HUES6 (cell line): Measurements from ENCODE around the gene RNF175.

Experiments used
- H3K27ac ChIP-seq: 2 replicates; pipeline ENCODE4 v1.7.0; 2013; ENCODE audit warnings: low read depth, mild to moderate bottlenecking, low read length, inconsistent platforms
- H3K27me3 ChIP-seq: 2 replicates; pipeline ENCODE4 v1.6.1; 2013; ENCODE audit warnings: low read length; ENCODE audit not compliant: control insufficient read depth, insufficient read depth
- H3K36me3 ChIP-seq: 2 replicates; pipeline ENCODE4 v1.6.1; 2013; ENCODE audit warnings: low read length; ENCODE audit not compliant: control insufficient read depth, insufficient read depth
- H3K4me1 ChIP-seq: 2 replicates; pipeline ENCODE4 v1.6.1; 2013; ENCODE audit warnings: low read length; ENCODE audit not compliant: control insufficient read depth, insufficient read depth
- H3K4me3 ChIP-seq: 2 replicates; pipeline ENCODE4 v1.5.1; 2013; ENCODE audit warnings: low read depth, low read length
- H3K9ac ChIP-seq: one replicate; pipeline ENCODE4 v1.6.1; 2013; ENCODE audit warnings: mild to moderate bottlenecking, low read length
- H3K9me3 ChIP-seq: 2 replicates; pipeline ENCODE4 v1.6.1; 2013; ENCODE audit warnings: low read depth, low read length; ENCODE audit not compliant: control insufficient read depth, insufficient read depth

RNF175 gene

DNA sequence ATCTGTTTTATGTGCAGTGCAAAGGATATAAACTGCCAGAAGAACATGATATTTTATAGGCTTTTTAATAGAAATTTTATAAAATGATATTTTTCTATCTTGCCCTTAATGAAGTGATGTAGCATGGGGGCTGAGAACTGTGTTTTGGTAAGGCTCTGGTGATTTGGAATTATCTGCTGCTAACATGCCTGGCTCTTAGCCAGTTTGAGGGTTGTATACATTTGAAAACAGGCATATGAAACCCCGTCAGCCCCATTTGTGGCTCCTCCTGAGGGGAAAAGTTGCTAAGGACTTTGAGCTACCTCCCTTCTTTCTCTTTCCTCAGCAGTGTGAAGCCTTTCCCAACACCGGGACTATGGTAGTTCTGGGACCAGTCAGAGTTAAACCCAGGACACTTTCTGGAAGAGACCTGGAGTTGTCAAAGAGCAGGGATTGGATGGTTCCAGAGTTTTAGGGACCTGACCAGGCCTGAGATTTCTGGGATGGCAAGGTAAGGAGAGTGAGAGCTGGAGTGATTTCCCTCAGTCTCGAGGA is 24.4 kb upstream of the RNF175 start:
- H3K4me3 ChIP-seq: no peak overlapping the region

GRCh38 chr4:153782581-153782980 is 22.8 kb upstream of the RNF175 start:
- H3K27me3 ChIP-seq: peaks cover 2% of the 10 kb centered on the region; the same call in 1 of the 2 replicates
- H3K36me3 ChIP-seq: peaks cover 63% of the 10 kb centered on the region
- peaks cover 22% of the 10 kb centered on the region for H3K4me1 ChIP-seq
- H3K27ac ChIP-seq: no peak overlapping the region
- H3K4me3 ChIP-seq: no peak overlapping the region
- H3K9ac ChIP-seq: no peak overlapping the region
- no peaks in the 10 kb centered on the region; the same call in 1 of the 2 replicates for H3K9me3 ChIP-seq

More for the DNA sequence above, 24.4 kb upstream of the RNF175 start:
- Histone ChIP-seq H3K4me1 (peaks cover 25% of the 10 kb centered on the region), H3K27ac (no peak overlapping the region), H3K9me3 (no peaks in the 10 kb centered on the region), H3K9ac (no peak overlapping the region), H3K36me3 (peaks cover 66% of the 10 kb centered on the region), H3K27me3 (peaks cover 18% of the 10 kb centered on the region)

GRCh38 chr4:153781717-153782416 is 22.0 kb upstream of the RNF175 start:
- Histone ChIP-seq H3K4me1 (peaks cover 22% of the 10 kb centered on the region), H3K4me3 (no peak overlapping the region), H3K27ac (no peak overlapping the region), H3K36me3 (peaks cover 60% of the 10 kb centered on the region), H3K9ac (no peak overlapping the region), H3K9me3 (no peaks in the 10 kb centered on the region; the same call in 1 of the 2 replicates), H3K27me3 (no peaks in the 10 kb centered on the region)

DNA sequence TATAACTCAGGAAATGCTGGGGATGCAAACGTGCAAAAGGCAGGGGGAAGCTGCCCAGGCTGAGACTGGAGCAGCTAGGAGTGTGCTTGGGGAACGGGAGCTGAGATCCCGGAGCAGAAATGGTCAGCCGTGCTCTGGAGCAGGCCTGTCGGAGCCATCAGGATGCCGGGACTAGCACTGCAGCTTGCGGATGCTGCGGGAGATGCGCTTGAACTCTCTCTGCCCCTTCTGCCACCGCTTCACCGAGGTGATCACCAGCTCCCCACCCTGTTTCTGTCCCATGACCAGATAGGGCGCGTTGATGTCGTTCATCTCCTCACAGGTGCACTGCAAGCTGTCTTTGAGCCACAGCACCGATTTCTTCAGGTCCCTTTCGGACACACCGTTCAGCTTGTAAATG is 21.5 kb upstream of the RNF175 start:
- H3K36me3 ChIP-seq: peaks cover 57% of the 10 kb centered on the region
- H3K27me3 ChIP-seq: no peaks in the 10 kb centered on the region
- no peak overlapping the region for H3K9ac ChIP-seq
- H3K9me3 ChIP-seq: no peaks in the 10 kb centered on the region; the same call in 1 of the 2 replicates
- no peak overlapping the region for H3K27ac ChIP-seq
- H3K4me1 ChIP-seq: peaks cover 19% of the 10 kb centered on the region; the same call in 1 of the 2 replicates
- no peak overlapping the region for H3K4me3 ChIP-seq

DNA sequence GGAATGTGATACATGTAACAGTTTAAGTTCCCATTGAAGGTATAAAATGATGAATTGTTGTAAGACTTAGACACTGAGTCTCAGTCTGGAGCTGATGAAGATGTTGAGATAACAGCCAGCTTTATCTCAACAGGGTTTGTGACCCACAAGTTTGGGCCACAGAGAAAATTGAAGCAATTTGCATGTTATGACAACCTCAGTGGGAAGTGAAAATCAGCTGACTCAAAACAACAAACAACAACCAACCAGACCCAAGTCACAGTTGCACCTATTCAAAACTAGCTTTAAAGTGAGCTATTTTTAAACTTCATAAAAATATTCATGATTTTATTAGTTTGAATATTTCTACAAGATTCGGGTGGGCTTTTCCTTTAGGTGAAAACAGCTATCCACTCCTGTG is 21.1 kb upstream of the RNF175 start:
- H3K27ac ChIP-seq: no peak overlapping the region
- no peak overlapping the region for H3K4me3 ChIP-seq
- no peaks in the 10 kb centered on the region for H3K27me3 ChIP-seq
- H3K9ac ChIP-seq: no peak overlapping the region
- H3K4me1 ChIP-seq: 0 out of 2 replicates have a peak, but pooled peaks cover 15% of the 10 kb centered on the region
- peaks cover 55% of the 10 kb centered on the region for H3K36me3 ChIP-seq
- no peaks in the 10 kb centered on the region; the same call in 1 of the 2 replicates for H3K9me3 ChIP-seq

- Histone ChIP-seq H3K4me3 (no peak overlapping the region), H3K9ac (no peak overlapping the region), H3K36me3 (peaks cover 50% of the 10 kb centered on the region), H3K4me1 (0 out of 2 replicates have a peak, but pooled peaks cover 13% of the 10 kb centered on the region), H3K27ac (no peak overlapping the region), H3K27me3 (no peaks in the 10 kb centered on the region), H3K9me3 (no peaks in the 10 kb centered on the region; the same call in 1 of the 2 replicates)
Measured at GRCh38 chr4:153780221-153780620, 20.4 kb upstream of the RNF175 start.

DNA sequence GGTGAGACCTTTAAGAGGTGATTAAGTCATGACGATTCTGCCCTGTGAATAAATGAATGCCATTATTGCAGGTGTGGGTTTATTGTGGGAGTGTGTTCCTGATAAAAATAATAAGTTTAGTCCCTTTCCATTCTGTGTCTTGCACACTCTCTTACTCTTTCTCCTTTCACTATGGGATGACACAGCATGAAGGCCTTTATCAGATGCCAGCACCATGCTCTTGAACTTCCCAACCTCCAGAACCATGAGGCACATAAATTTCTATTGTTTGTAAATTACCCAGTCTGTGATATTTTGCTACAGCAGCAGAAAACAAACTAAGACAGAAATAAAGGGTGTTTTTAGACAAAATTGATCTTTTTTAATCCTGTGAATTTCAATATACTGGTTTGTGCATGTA is 18.6 kb upstream of the RNF175 start:
- Histone ChIP-seq H3K36me3 (peaks cover 32% of the 10 kb centered on the region), H3K9me3 (no peaks in the 10 kb centered on the region; the same call in 1 of the 2 replicates), H3K4me1 (peaks cover 13% of the 10 kb centered on the region; the same call in 1 of the 2 replicates), H3K9ac (no peak overlapping the region), H3K27ac (no peak overlapping the region), H3K27me3 (no peaks in the 10 kb centered on the region), H3K4me3 (no peak overlapping the region)

DNA sequence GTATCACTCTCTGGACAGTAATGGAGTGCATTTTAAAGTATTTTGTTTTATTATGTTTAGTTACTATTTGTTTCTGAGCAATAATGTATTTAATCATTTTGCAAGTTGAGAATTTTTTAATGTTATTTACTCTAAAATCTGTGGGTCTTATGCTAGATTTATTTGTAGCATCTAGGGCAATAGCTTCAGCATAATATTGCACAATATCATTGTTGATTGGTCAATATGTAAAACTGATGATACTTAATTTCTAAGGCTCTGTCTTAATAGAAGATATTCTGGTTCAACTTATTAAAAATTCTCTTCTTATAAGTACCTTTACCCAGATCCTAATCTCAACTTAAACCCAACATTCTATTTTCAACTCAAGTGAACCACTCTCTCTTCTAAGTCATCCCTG is 17.6 kb upstream of the RNF175 start:
- H3K27me3 ChIP-seq: no peaks in the 10 kb centered on the region
- H3K4me1 ChIP-seq: peaks cover 11% of the 10 kb centered on the region; the same call in 1 of the 2 replicates
- no peak overlapping the region for H3K27ac ChIP-seq
- H3K4me3 ChIP-seq: no peak overlapping the region
- H3K9me3 ChIP-seq: no peaks in the 10 kb centered on the region; the same call in 1 of the 2 replicates
- peaks cover 22% of the 10 kb centered on the region for H3K36me3 ChIP-seq
- H3K9ac ChIP-seq: no peak overlapping the region

- no peak overlapping the region for H3K9ac ChIP-seq
Measured at GRCh38 chr4:153776601-153777000, 16.8 kb upstream of the RNF175 start.

DNA sequence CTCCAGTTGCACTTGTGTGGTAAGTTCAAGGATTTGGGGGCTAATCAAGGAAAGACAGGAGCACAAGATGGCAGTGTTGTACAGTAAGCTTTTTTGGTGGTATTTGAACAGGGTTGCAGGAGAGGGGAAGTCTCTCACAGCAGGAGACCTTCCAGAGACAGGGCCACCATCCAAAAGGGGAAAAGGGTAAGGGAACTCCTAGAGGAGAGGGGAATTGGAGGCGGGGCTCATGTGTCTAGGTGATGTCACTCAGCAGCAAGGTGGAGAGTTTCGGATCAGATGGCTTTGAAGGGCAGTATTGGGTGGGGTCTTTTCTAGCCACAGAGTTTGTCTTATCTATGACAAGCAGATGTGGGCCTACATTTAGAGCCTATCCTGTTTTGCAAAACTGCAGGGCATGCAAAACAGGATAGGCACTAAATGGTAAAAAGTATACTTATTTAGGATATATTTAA is 13.4 kb upstream of the RNF175 start:
- H3K9me3 ChIP-seq: no peaks in the 10 kb centered on the region; the same call in 1 of the 2 replicates
- H3K9ac ChIP-seq: no peak overlapping the region
- H3K27ac ChIP-seq: no peak overlapping the region
- peaks cover 4% of the 10 kb centered on the region; the same call in 1 of the 2 replicates for H3K4me1 ChIP-seq
- H3K4me3 ChIP-seq: no peak overlapping the region
- H3K27me3 ChIP-seq: no peaks in the 10 kb centered on the region
- no peaks in the 10 kb centered on the region for H3K36me3 ChIP-seq

More at GRCh38 chr4:153776601-153777000, 16.8 kb upstream of the RNF175 start:
- peaks cover 14% of the 10 kb centered on the region for H3K36me3 ChIP-seq
- H3K27me3 ChIP-seq: no peaks in the 10 kb centered on the region
- H3K4me1 ChIP-seq: peaks cover 6% of the 10 kb centered on the region; the same call in 1 of the 2 replicates
- no peak overlapping the region for H3K27ac ChIP-seq
- H3K4me3 ChIP-seq: no peak overlapping the region
- H3K9me3 ChIP-seq: no peaks in the 10 kb centered on the region; the same call in 1 of the 2 replicates

GRCh38 chr4:153771046-153771445 is 11.2 kb upstream of the RNF175 start:
- H3K27ac ChIP-seq: no peak overlapping the region
- no peaks in the 10 kb centered on the region for H3K27me3 ChIP-seq
- H3K4me3 ChIP-seq: no peak overlapping the region
- no peak overlapping the region for H3K9ac ChIP-seq
- no peaks in the 10 kb centered on the region for H3K9me3 ChIP-seq
- H3K36me3 ChIP-seq: no peaks in the 10 kb centered on the region
- H3K4me1 ChIP-seq: peaks cover 4% of the 10 kb centered on the region; the same call in 1 of the 2 replicates
